HepG2 (cell line): ENCODE data around the gene DDHD1. TPM values are rescaled to one million over a fixed set of nuclear protein-coding genes. Genes with fewer than 3 reads are reported as not detected.

Experiments
- ATAC-seq: fragments of 200-7000 bp; cut with Tn5 transposase; 3 replicates; pipeline ENCODE4 v1.9.1; 2020; ENCODE audit warnings: mild to moderate bottlenecking, moderate library complexity
- BruUV-seq: library from RNA; stranded (reverse); fragments of 400-500 nt; replicated peaks from 2 replicates; lab custom pipeline; 2021; lab: Mats Ljungman, UMichigan
- CTCF ChIA-PET: fragments of 300-600 bp; formaldehyde crosslinking; extraction: SDS; loops from one replicate; lab custom pipeline; 2021; ENCODE audit warnings: low total read pairs, inconsistent platforms, low intra/inter-chr PET ratio; lab: Yijun Ruan, JAX
- POLR2A ChIA-PET: fragments of 350-600 bp; sonication (Branson Sonifier 250); formaldehyde crosslinking; loops from one replicate; lab custom pipeline; 2020; ENCODE audit warnings: antibody characterized with exemption, inconsistent platforms; lab: Yijun Ruan, JAX
- DNase-seq: peaks from one replicate; pipeline ENCODE4 v3.0.0-alpha.2; 2015; ENCODE audit warnings: low spot score
- FAIRE-seq: peaks from 3 replicates; lab custom pipeline; 2011; peaks lifted over from hg19 to GRCh38; lab: Jason Lieb, UNC
- H2AFZ ChIP-seq: one replicate; pipeline ENCODE4 v1.6.1; 2011; ENCODE audit warnings: low read length, inconsistent platforms
- H3K27ac ChIP-seq: fragments of 300-600 bp; 3 replicates; pipeline ENCODE4 v1.8.0; 2011; ENCODE audit warnings: mixed run types, mild to moderate bottlenecking, mixed read lengths, low read length, inconsistent platforms; ENCODE audit not compliant: insufficient read depth; ENCODE audit errors: extremely low read length
- H3K27me3 ChIP-seq, 2 experiments: fragments of 200-600 bp in 1 of 2; 2 replicates in 1 of 2; 3 replicates in 1 of 2; pipeline versions ENCODE4 v1.6.0 to v1.8.0; 2011; ENCODE audit warnings: low read length in 2 of 2, mild to moderate bottlenecking in 2 of 2, moderate library complexity in 2 of 2, inconsistent platforms in 1 of 2; ENCODE audit not compliant: insufficient read depth in 2 of 2, control insufficient read depth in 1 of 2
- H3K36me3 ChIP-seq, 2 experiments: fragments of 200-600 bp in 1 of 2; replicated peaks in 1 of 2; 2 replicates in 1 of 2; 3 replicates in 1 of 2; pipeline versions ENCODE4 v1.5.1 to v1.8.0; 2011; ENCODE audit warnings: low read length in 2 of 2, inconsistent platforms in 1 of 2; ENCODE audit not compliant: insufficient read depth in 2 of 2, control insufficient read depth in 1 of 2
- H3K4me1 ChIP-seq: 2 replicates; pipeline ENCODE4 v1.5.1; 2012; ENCODE audit warnings: low read length, inconsistent platforms; ENCODE audit not compliant: insufficient read depth
- H3K4me2 ChIP-seq: 2 replicates; pipeline ENCODE4 v1.6.0; 2011; ENCODE audit warnings: low read depth, low read length, inconsistent platforms
- H3K4me3 ChIP-seq, 3 experiments: fragments of 200-600 bp in 1 of 3; sonication (generic), shearing (Covaris generic) in 1 of 3; replicated peaks in 1 of 3; 2 replicates each; pipeline ENCODE4 v1.5.1; 2011 to 2016; ENCODE audit warnings: low read length in 3 of 3, inconsistent platforms in 2 of 3, low read depth in 2 of 3, mild to moderate bottlenecking in 2 of 3, control low read depth in 1 of 3, mixed read lengths in 1 of 3; ENCODE audit not compliant: insufficient read depth in 1 of 3
- H3K79me2 ChIP-seq: one replicate; pipeline ENCODE4 v1.6.1; 2011; ENCODE audit warnings: low read length, inconsistent platforms; ENCODE audit not compliant: insufficient read depth
- H3K9ac ChIP-seq: 2 replicates; pipeline ENCODE4 v1.6.0; 2011; ENCODE audit warnings: mild to moderate bottlenecking, low read depth, low read length, inconsistent platforms; ENCODE audit not compliant: insufficient read depth
- H3K9me3 ChIP-seq: 2 replicates; pipeline ENCODE4 v1.5.1; 2012; ENCODE audit warnings: mild to moderate bottlenecking, low read length
- H4K20me1 ChIP-seq: 2 replicates; pipeline ENCODE4 v1.6.0; 2011; ENCODE audit warnings: inconsistent platforms, mild to moderate bottlenecking, low read length, moderate library complexity; ENCODE audit not compliant: insufficient read depth
- ARID5B ChIP-seq: IDR thresholded peaks from 2 replicates; pipeline ENCODE4 v1.4.0; 2020; ENCODE audit warnings: mild to moderate bottlenecking, missing genetic modification reagents
- FOXP1 ChIP-seq, 2 experiments: fragments of 450-650 bp in 1 of 2; IDR thresholded peaks; 2 replicates each; pipeline ENCODE4 v1.6.1; 2017 to 2018; ENCODE audit warnings: antibody characterized with exemption in 1 of 2
- MLLT10 ChIP-seq: sonication (generic); formaldehyde crosslinking; IDR thresholded peaks from 2 replicates; pipeline ENCODE4 v1.4.0; 2020; ENCODE audit warnings: missing genetic modification reagents
- RBM22 ChIP-seq: fragments of 200-400 bp; formaldehyde crosslinking; optimal IDR thresholded peaks from 2 replicates; pipeline ENCODE3; 2017; ENCODE audit warnings: mild to moderate bottlenecking, low read length, moderate library complexity
- RBM39 ChIP-seq: fragments of 200-400 bp; formaldehyde crosslinking; IDR thresholded peaks from one replicate; pipeline ENCODE4 v1.6.1; 2018; ENCODE audit warnings: antibody characterized with exemption, mild to moderate bottlenecking, low read depth, low read length; ENCODE audit not compliant: poor library complexity, severe bottlenecking
- REL ChIP-seq: sonication (generic); formaldehyde crosslinking; conservative IDR thresholded peaks from 2 replicates; pipeline ENCODE4 v1.8.0; 2022; ENCODE audit warnings: mild to moderate bottlenecking, missing genetic modification reagents, moderate library complexity
- SOX5 ChIP-seq: IDR thresholded peaks from 2 replicates; pipeline ENCODE4 v1.6.1; 2016; ENCODE audit warnings: borderline replicate concordance
- U2AF1 ChIP-seq: fragments of 200-400 bp; formaldehyde crosslinking; optimal IDR thresholded peaks from 2 replicates; pipeline ENCODE3; 2017; ENCODE audit warnings: mild to moderate bottlenecking, low read depth, low read length
- ZNF121 ChIP-seq: sonication (generic); formaldehyde crosslinking; IDR thresholded peaks from 2 replicates; pipeline ENCODE4 v1.5.0; 2020; ENCODE audit warnings: mild to moderate bottlenecking, missing genetic modification reagents
- ZNF317 ChIP-seq: sonication (generic); formaldehyde crosslinking; IDR thresholded peaks from 2 replicates; pipeline ENCODE4 v1.5.0; 2020; ENCODE audit warnings: mild to moderate bottlenecking, missing genetic modification reagents
- ZNF329 ChIP-seq: sonication (generic); formaldehyde crosslinking; IDR thresholded peaks from 2 replicates; pipeline ENCODE4 v1.9.0; 2021; ENCODE audit warnings: low read depth, mild to moderate bottlenecking, missing genetic modification reagents
- ZNF850 ChIP-seq: sonication (generic); formaldehyde crosslinking; conservative IDR thresholded peaks from 2 replicates; pipeline ENCODE4 v1.9.0; 2021; ENCODE audit warnings: mild to moderate bottlenecking, missing genetic modification reagents
- WGBS: methylation state at CpG from one replicate; pipeline ENCODE4 v1.1.6; 2017; ENCODE audit warnings: low lambda C conversion rate; 5-methylcytosine and 5-hydroxymethylcytosine counted together
- in situ Hi-C: cut with HindIII; loops from 2 replicates; pipeline ENCODE4 v1.10.0; 2017; ENCODE audit warnings: low pct_unique_long_range_greater_than_20kb; ENCODE audit not compliant: extremely low pct_ligation_motif_present
- intact Hi-C: fragments of 100-400 bp; cut with micrococcal nuclease; formaldehyde crosslinking; loops from one replicate; pipeline ENCODE4 v1.10.0; 2022; ENCODE audit not compliant: unreplicated experiment
- polyA plus RNA-seq, 8 experiments: library from polyadenylated mRNA; depleted of rRNA in 3 of 8; stranded (reverse) in 7 of 8; unstranded in 1 of 8; fragments of >200 nt; fragmentation: Illumina TruSeq in 4 of 8; extraction: Trizol in 4 of 8; gene quantifications; 2 replicates each; pipeline versions ENCODE4 v1.2.1 to v1.2.3, GENCODE V29; 2011 to 2016; ENCODE audit warnings: low read depth in 4 of 8, missing spikeins in 1 of 8, mixed read lengths in 1 of 8; ENCODE audit not compliant: insufficient read depth in 1 of 8
- total RNA-seq, 5 experiments: library from RNA; depleted of rRNA; stranded (reverse); fragments of >200 nt; fragmentation: Illumina TruSeq; extraction: Trizol; gene quantifications; 2 replicates each; pipeline ENCODE4 v1.2.3, GENCODE V29; 2016; ENCODE audit warnings: low read depth in 1 of 5

Gene DDHD1
- total and polyA plus RNA-seq, 2 of the 13 experiments (the other 11 are each of a cell fraction or from before 2014, with no cell fraction given): 4.6 to 8.3 TPM

GRCh38 chr14:53187921-53188463 is 34.9 kb upstream of the DDHD1 start:
- intact Hi-C loops: no loop called here
- no peak overlapping the region for H3K27ac ChIP-seq
- no peak overlapping the region for H3K4me3 ChIP-seq
- no peaks in the 10 kb centered on the region for H3K79me2 ChIP-seq
- no peaks in the 10 kb centered on the region; a peak in 1 of 5 replicates for H3K27me3 ChIP-seq
- DNase-seq (no peak), ATAC-seq (no peak), FAIRE-seq (no peak)
- CTCF ChIA-PET: no interaction called here
- H3K9ac ChIP-seq: no peak overlapping the region
- no peaks in the 10 kb centered on the region for H3K4me1 ChIP-seq
- in situ Hi-C loops: no loop called here
- no TSS peak for BruUV-seq
- no peaks in the 10 kb centered on the region for H4K20me1 ChIP-seq
- 37% methylated on average over 5 of the region's 5 CpGs for WGBS
- H3K4me2 ChIP-seq: no peak overlapping the region
- POLR2A ChIA-PET: no interaction called here
- no peak overlapping the region for H2AFZ ChIP-seq
- no peaks in the 10 kb centered on the region for H3K9me3 ChIP-seq
- TF ChIP-seq ZNF329 (CRISPR knock-in tag): no peak
- TF ChIP-seq RBM22: no peak
- TF ChIP-seq ZNF850 (CRISPR knock-in tag): no peak
- no peak for TF ChIP-seq U2AF1
- TF ChIP-seq, all 625 proteins: peak for 0
- no peaks in the 10 kb centered on the region for H3K36me3 ChIP-seq

GRCh38 chr14:53186532-53186931 is 33.4 kb upstream of the DDHD1 start:
- no peak overlapping the region for H2AFZ ChIP-seq
- ChIA-PET POLR2A (no interaction called here), CTCF (no interaction called here)
- intact Hi-C loops: no loop called here
- no peak for DNase-seq
- H3K9me3 ChIP-seq: no peaks in the 10 kb centered on the region
- no peaks in the 10 kb centered on the region for H3K36me3 ChIP-seq
- in situ Hi-C loops: no loop called here
- H3K4me1 ChIP-seq: no peaks in the 10 kb centered on the region
- 0% methylated on average over 1 of the region's 1 CpG for WGBS
- H3K4me2 ChIP-seq: no peak overlapping the region
- no peaks in the 10 kb centered on the region for H4K20me1 ChIP-seq
- TF ChIP-seq REL (CRISPR knock-in tag): no peak
- TF ChIP-seq SOX5 (CRISPR knock-in tag): no peak
- no peak for TF ChIP-seq FOXP1 (IDR thresholded peaks at IDR 0.05)
- TF ChIP-seq FOXP1 (CRISPR knock-in tag; IDR thresholded peaks at IDR 0.05): no peak
- TF ChIP-seq ARID5B (CRISPR knock-in tag): no peak
- no peak for TF ChIP-seq ZNF317 (CRISPR knock-in tag)
- no peak for TF ChIP-seq ZNF121 (CRISPR knock-in tag)
- TF ChIP-seq MLLT10: no peak
- no peak for TF ChIP-seq RBM39
- FAIRE-seq: no peak
- H3K27ac ChIP-seq: no peak overlapping the region
- no peak overlapping the region for H3K9ac ChIP-seq
- no peak overlapping the region for H3K4me3 ChIP-seq
- no peak for ATAC-seq
- no peaks in the 10 kb centered on the region; a peak in 1 of 5 replicates for H3K27me3 ChIP-seq
- no TSS peak for BruUV-seq
- H3K79me2 ChIP-seq: no peaks in the 10 kb centered on the region
